ENCODE measurements around the gene CCDC184. TPM values are rescaled to one million over a fixed set of nuclear protein-coding genes. Genes with fewer than 3 reads are reported as not detected.

CCDC184 gene
- total RNA-seq, result 4.8 and 7.7 TPM in 2 replicates
- polyA plus RNA-seq, result 13.8 and 19.4 TPM in 2 replicates

DNA sequence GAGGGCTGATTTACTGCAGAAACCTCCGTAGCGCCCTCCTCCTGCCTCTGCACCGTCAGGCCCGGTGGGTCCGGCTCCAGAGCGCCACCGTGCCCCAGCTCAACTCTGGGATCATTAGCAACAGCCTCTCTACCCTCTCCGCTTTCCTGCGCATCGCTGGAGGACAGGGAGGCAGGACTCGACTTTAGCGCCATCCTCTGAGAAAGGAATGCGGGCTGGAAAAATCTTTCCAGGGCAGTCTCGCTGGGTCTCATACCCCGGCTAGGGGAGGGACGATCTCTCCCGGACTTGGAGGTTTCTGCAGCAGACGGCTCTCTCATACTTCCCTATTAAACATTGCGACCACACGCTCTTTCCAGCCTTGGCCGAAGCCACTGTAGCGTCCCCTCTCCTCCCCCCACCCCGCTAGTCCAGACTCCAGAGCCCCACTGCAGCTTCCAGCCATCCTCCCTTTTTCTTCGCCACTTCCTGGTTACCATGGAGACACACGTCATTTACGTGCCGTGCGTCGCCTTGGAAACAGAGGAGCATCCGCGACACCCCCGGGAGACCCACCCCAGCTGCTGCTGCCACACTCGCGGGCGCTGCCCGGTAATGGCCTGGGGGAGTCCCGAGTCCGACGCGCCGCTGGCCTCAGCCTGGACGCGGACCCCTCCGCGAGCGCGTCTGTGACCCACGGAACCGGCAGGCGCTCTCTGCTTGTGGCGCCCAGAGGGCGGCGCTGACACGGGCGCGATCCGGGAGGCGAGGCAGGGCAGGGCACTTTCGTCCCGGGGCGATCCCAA, at the start of gene CCDC184:
Gene CCDC184 (plus strand): TSS at position 554 of the 785 bp plus-strand sequence. CDS start 479 bp downstream, outside the sequence.
- TF ChIP-seq, protein P1, sequence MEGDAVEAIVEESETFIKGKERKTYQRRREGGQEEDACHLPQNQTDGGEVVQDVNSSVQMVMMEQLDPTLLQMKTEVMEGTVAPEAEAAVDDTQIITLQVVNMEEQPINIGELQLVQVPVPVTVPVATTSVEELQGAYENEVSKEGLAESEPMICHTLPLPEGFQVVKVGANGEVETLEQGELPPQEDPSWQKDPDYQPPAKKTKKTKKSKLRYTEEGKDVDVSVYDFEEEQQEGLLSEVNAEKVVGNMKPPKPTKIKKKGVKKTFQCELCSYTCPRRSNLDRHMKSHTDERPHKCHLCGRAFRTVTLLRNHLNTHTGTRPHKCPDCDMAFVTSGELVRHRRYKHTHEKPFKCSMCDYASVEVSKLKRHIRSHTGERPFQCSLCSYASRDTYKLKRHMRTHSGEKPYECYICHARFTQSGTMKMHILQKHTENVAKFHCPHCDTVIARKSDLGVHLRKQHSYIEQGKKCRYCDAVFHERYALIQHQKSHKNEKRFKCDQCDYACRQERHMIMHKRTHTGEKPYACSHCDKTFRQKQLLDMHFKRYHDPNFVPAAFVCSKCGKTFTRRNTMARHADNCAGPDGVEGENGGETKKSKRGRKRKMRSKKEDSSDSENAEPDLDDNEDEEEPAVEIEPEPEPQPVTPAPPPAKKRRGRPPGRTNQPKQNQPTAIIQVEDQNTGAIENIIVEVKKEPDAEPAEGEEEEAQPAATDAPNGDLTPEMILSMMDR (IDR thresholded peaks at IDR 0.05; ENCODE audit: poor library complexity), result peak; percentile 52
- TF ChIP-seq EZH2 (IDR thresholded peaks at IDR 0.05; ENCODE audit: borderline replicate concordance), result no peak
- H2AFZ ChIP-seq, result peak within 1 kb of the TSS; percentile 89
- no peaks in the 10 kb centered on the region for H3K79me2 ChIP-seq
- H3K9me2 ChIP-seq (replicated peaks; ENCODE audit: insufficient read depth), result no peaks in the 10 kb centered on the region
- H3K27ac ChIP-seq, result peak within 1 kb of the TSS; percentile 54
- peaks cover 48% of the 10 kb centered on the region for H3K27me3 ChIP-seq
- DNase-seq (ENCODE audit: low spot score), result peak; percentile 78
- no peaks in the 10 kb centered on the region for H3K36me3 ChIP-seq (replicated peaks; ENCODE audit: insufficient read depth, low read depth)
- H3K4me2 ChIP-seq, result peak within 1 kb of the TSS; percentile 87
- peak within 1 kb of the TSS; percentile 57 for H3K4me3 ChIP-seq
- 3% methylated on average over 46 of the region's 61 CpGs for WGBS (ENCODE audit: low lambda C conversion rate, missing lambda C conversion rate)
- H3K9me3 ChIP-seq (ENCODE audit: low read depth), result no peaks in the 10 kb centered on the region
- no peaks in the 10 kb centered on the region for H4K20me1 ChIP-seq (ENCODE audit: insufficient read depth, poor library complexity, severe bottlenecking)
- H3K4me1 ChIP-seq (ENCODE audit: insufficient read depth), result peaks cover 12% of the 10 kb centered on the region

DNA sequence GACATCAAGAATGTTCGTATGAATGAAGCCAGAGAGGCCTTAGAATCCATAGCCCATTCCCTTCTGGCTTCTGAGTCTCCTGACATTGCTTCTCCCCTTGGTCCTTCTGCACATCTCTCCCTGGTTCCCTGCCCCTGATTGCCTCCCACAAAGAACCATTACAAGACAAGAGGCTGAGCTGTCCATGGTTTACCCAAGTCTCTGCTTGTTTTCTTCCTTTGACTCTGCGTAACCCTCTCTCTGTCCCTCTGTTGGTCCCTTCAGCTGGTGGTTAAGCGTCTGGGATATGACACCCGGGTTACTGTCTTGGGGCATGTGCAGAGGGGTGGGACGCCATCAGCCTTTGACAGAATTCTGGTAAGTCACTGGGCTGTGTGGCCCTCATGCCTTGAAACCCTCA, 48.4 kb upstream of the CCDC184 start:
- Histone ChIP-seq H3K4me3 (no peak overlapping the region), H2AFZ (no peak overlapping the region), H3K9me3 (ENCODE audit: low read depth) (no peaks in the 10 kb centered on the region), H3K79me2 (no peaks in the 10 kb centered on the region), H3K4me1 (ENCODE audit: insufficient read depth) (no peaks in the 10 kb centered on the region), H3K27ac (no peak overlapping the region), H3K4me2 (no peak overlapping the region), H4K20me1 (ENCODE audit: insufficient read depth, poor library complexity, severe bottlenecking) (no peaks in the 10 kb centered on the region), H3K9me2 (replicated peaks; ENCODE audit: insufficient read depth) (no peaks in the 10 kb centered on the region), H3K27me3 (no peaks in the 10 kb centered on the region), H3K36me3 (replicated peaks; ENCODE audit: insufficient read depth, low read depth) (peaks cover 6% of the 10 kb centered on the region)
- no peak for DNase-seq (ENCODE audit: low spot score)
- TF ChIP-seq EZH2 (IDR thresholded peaks at IDR 0.05; ENCODE audit: borderline replicate concordance) (no peak), EZH2phosphoT487 (IDR thresholded peaks at IDR 0.05; ENCODE audit: low read depth, severe bottlenecking, unreplicated experiment) (no peak)
- TF ChIP-seq, protein P1 (IDR thresholded peaks at IDR 0.05; ENCODE audit: poor library complexity), result no peak
- 97% methylated on average over 5 of the region's 5 CpGs for WGBS (ENCODE audit: low lambda C conversion rate, missing lambda C conversion rate)

DNA sequence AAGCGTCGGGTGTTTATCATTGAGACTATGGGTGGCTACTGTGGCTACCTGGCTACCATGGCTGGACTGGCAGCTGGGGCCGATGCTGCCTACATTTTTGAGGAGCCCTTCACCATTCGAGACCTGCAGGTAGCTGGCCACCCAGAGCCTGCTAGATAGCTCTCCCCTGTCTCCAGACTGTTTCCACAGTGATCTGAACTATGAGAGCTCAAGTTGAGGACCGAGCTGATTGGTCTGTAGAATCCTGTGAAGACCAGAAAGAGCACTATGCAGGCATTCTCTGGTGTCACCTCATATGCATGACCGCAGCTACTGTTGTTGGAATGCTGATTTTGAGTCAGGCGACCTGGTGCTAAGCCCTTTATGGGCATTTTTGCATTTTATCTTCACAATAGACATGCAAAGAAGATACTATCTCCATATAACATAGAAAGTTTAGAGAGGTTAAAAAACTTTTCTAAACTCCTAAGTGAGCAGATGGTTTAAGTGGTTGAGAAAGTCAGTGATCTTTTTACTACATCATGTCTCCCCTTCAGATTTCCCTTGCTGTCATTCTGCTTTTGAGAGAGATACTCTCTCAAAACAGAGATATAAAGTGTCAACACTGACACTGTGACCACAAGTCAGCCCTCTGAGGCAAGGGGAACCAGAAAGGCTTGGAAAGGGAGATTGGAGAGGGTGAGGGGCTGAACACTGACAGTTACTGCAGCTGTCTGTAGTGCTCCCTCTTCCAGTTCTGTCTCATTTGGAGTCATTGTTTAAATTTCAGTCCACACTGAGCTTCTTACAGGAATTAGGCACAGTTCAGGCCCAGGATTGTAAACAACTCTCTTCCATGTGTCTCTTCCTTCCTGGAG, 40.4 kb upstream of the CCDC184 start:
- H3K4me3 ChIP-seq, result no peak overlapping the region
- no peaks in the 10 kb centered on the region for H3K9me3 ChIP-seq (ENCODE audit: low read depth)
- no peak overlapping the region for H3K4me2 ChIP-seq
- 83% methylated on average over 7 of the region's 7 CpGs for WGBS (ENCODE audit: low lambda C conversion rate, missing lambda C conversion rate)
- H3K4me1 ChIP-seq (ENCODE audit: insufficient read depth), result no peaks in the 10 kb centered on the region
- no peak overlapping the region for H3K27ac ChIP-seq
- no peaks in the 10 kb centered on the region for H3K27me3 ChIP-seq
- TF ChIP-seq EZH2phosphoT487 (IDR thresholded peaks at IDR 0.05; ENCODE audit: low read depth, severe bottlenecking, unreplicated experiment), result no peak
- no peak for TF ChIP-seq EZH2 (IDR thresholded peaks at IDR 0.05; ENCODE audit: borderline replicate concordance)
- TF ChIP-seq, protein P1 (IDR thresholded peaks at IDR 0.05; ENCODE audit: poor library complexity), result no peak
- H3K9me2 ChIP-seq (replicated peaks; ENCODE audit: insufficient read depth), result no peaks in the 10 kb centered on the region
- H4K20me1 ChIP-seq (ENCODE audit: insufficient read depth, poor library complexity, severe bottlenecking), result no peaks in the 10 kb centered on the region
- H3K79me2 ChIP-seq, result no peaks in the 10 kb centered on the region
- no peak overlapping the region for H2AFZ ChIP-seq
- DNase-seq (ENCODE audit: low spot score), result no peak
- H3K36me3 ChIP-seq (replicated peaks; ENCODE audit: insufficient read depth, low read depth), result no peaks in the 10 kb centered on the region
